K562 (cell line): ENCODE data around the gene TTLL10. TPM values are rescaled to one million over a fixed set of nuclear protein-coding genes. Genes with fewer than 3 reads are reported as not detected.

ENCODE experiments used
- ATAC-seq: fragments of 200-7000 bp; cut with Tn5 transposase; 3 replicates; pipeline ENCODE4 v1.9.1; 2020; ENCODE audit warnings: moderate library complexity
- BruUV-seq: library from RNA; stranded (reverse); fragments of 400-500 nt; replicated peaks from 2 replicates; lab custom pipeline; 2021; lab: Mats Ljungman, UMichigan
- CTCF ChIA-PET: fragments of 300-600 bp; formaldehyde crosslinking; extraction: SDS; loops from one replicate; lab custom pipeline; 2021; ENCODE audit warnings: low intra/inter-chr PET ratio; lab: Yijun Ruan, JAX
- POLR2A ChIA-PET: fragments of 300-600, 350-650 bp; sonication (Branson Sonifier 250); formaldehyde crosslinking; extraction: SDS; loops from one replicate; lab custom pipeline; 2021; ENCODE audit warnings: antibody characterized with exemption, inconsistent platforms; lab: Yijun Ruan, JAX
- DNase-seq, 4 experiments: peaks; one replicate each; pipeline versions ENCODE4 v3.0.0 to v3.0.0-alpha.2; 2011 to 2018; ENCODE audit warnings: low spot score in 3 of 4, mixed read lengths in 3 of 4; ENCODE audit errors: extremely low read depth in 1 of 4
- FAIRE-seq: peaks from 2 replicates; lab custom pipeline; 2011; peaks lifted over from hg19 to GRCh38; lab: Jason Lieb, UNC
- H2AFZ ChIP-seq: 2 replicates; pipeline ENCODE4 v1.6.0; 2011; ENCODE audit warnings: low read depth, low read length, control low read depth, inconsistent platforms
- H3K27ac ChIP-seq: fragments of 200-600 bp; 3 replicates; pipeline ENCODE4 v1.8.0; 2011; ENCODE audit warnings: low read depth, mild to moderate bottlenecking, control low read depth, inconsistent platforms, low read length, moderate library complexity, mixed read lengths; ENCODE audit errors: extremely low read depth
- H3K27me3 ChIP-seq, 2 experiments: fragments of 300-600 bp in 1 of 2; 2 replicates in 1 of 2; 3 replicates in 1 of 2; pipeline versions ENCODE4 v1.6.0 to v1.8.0; 2011; ENCODE audit warnings: inconsistent platforms in 2 of 2, low read length in 2 of 2, mild to moderate bottlenecking in 1 of 2, mixed read lengths in 1 of 2, moderate library complexity in 1 of 2; ENCODE audit not compliant: control insufficient read depth in 2 of 2, insufficient read depth in 2 of 2
- H3K36me3 ChIP-seq: fragments of 300-600 bp; 3 replicates; pipeline ENCODE4 v1.8.0; 2011; ENCODE audit warnings: mild to moderate bottlenecking, low read length, inconsistent platforms; ENCODE audit not compliant: control insufficient read depth, insufficient read depth
- H3K4me1 ChIP-seq, 2 experiments: fragments of 200-600 bp in 1 of 2; replicated peaks in 1 of 2; 2 replicates in 1 of 2; 3 replicates in 1 of 2; pipeline versions ENCODE4 v1.5.1 to v1.8.0; 2011; ENCODE audit warnings: inconsistent platforms in 2 of 2, low read length in 2 of 2, mild to moderate bottlenecking in 1 of 2, mixed read lengths in 1 of 2, moderate library complexity in 1 of 2; ENCODE audit not compliant: control insufficient read depth in 2 of 2, insufficient read depth in 2 of 2
- H3K4me2 ChIP-seq: 2 replicates; pipeline ENCODE4 v1.6.1; 2011; ENCODE audit warnings: low read length, control low read depth, inconsistent platforms, mixed read lengths; ENCODE audit not compliant: insufficient read depth
- H3K4me3 ChIP-seq: fragments of 200-600 bp; sonication (generic), shearing (Covaris generic); 2 replicates; pipeline ENCODE4 v1.5.1; 2016; ENCODE audit warnings: control low read depth, inconsistent platforms
- H3K79me2 ChIP-seq: fragments of 200-600 bp; 3 replicates; pipeline ENCODE4 v1.8.0; 2011; ENCODE audit warnings: low read length, inconsistent platforms; ENCODE audit not compliant: control insufficient read depth, insufficient read depth
- H3K9ac ChIP-seq, 2 experiments: 2 replicates each; pipeline versions ENCODE4 v1.6.0 to v1.6.1; 2011; ENCODE audit warnings: low read depth in 2 of 2, low read length in 2 of 2, control low read depth in 1 of 2, inconsistent platforms in 1 of 2, mild to moderate bottlenecking in 1 of 2, mixed read lengths in 1 of 2; ENCODE audit not compliant: insufficient read depth in 1 of 2
- H3K9me1 ChIP-seq: one replicate; pipeline ENCODE4 v1.6.0; 2011; ENCODE audit warnings: inconsistent platforms, mild to moderate bottlenecking, low read length, moderate library complexity; ENCODE audit not compliant: control insufficient read depth, insufficient read depth
- H3K9me3 ChIP-seq: replicated peaks from 2 replicates; pipeline ENCODE4 v1.5.1; 2011; ENCODE audit warnings: low read depth, low read length, inconsistent platforms; ENCODE audit not compliant: control insufficient read depth, insufficient read depth
- H4K20me1 ChIP-seq: replicated peaks from 2 replicates; pipeline ENCODE4 v1.6.1; 2011; ENCODE audit warnings: low read length, inconsistent platforms, mixed read lengths; ENCODE audit not compliant: control insufficient read depth, insufficient read depth
- WGBS: fragments of 100-300 bp; shearing (Covaris generic); methylation state at CpG from one replicate; pipeline ENCODE4 v1.1.6; 2016; ENCODE audit warnings: low coverage, mixed read lengths; ENCODE audit not compliant: insufficient coverage; ENCODE audit errors: missing lambda C conversion rate; 5-methylcytosine and 5-hydroxymethylcytosine counted together
- in situ Hi-C: fragments of 300-500 bp; cut with MboI; formaldehyde crosslinking; loops from 4 replicates; pipeline ENCODE4 v1.15.0; 2018; ENCODE audit warnings: inconsistent platforms, mixed read lengths
- intact Hi-C: fragments of 100-400 bp; cut with micrococcal nuclease; formaldehyde crosslinking; loops from 2 replicates; pipeline ENCODE4 v1.14.2; 2022
- polyA plus RNA-seq, 8 experiments: library from polyadenylated mRNA; depleted of rRNA in 4 of 8; stranded (reverse) in 5 of 8; unstranded in 3 of 8; fragments of >200 nt; fragmentation: Nextera tagmentation in 2 of 8; fragmentation: Illumina TruSeq in 1 of 8; extraction: Ambion mirVana in 2 of 8; extraction: Trizol in 1 of 8; gene quantifications; 2 replicates each; pipeline versions ENCODE4 v1.2.1 to v1.2.3, GENCODE V29; 2011 to 2014; ENCODE audit warnings: inconsistent platforms in 1 of 8, missing spikeins in 1 of 8
- total RNA-seq, 7 experiments: library from RNA; depleted of rRNA in 6 of 7; stranded (reverse); fragments of >200 nt in 6 of 7; fragmentation: Illumina TruSeq in 2 of 7; extraction: Trizol in 2 of 7; gene quantifications; 2 replicates each; pipeline versions ENCODE4 v1.2.1 to v1.2.3, GENCODE V29; 2011 to 2021; ENCODE audit warnings: low replicate concordance in 1 of 7
- TF ChIP-seq, protein P1 (sequence below): fragments of 250-450 bp; sonication (Bioruptor Pico); IDR thresholded peaks from 2 replicates; pipeline ENCODE4 v1.4.0; 2020; ENCODE audit warnings: borderline replicate concordance

TTLL10 gene
- total and polyA plus RNA-seq, 9 of the 15 experiments (the other 6 are each of a cell fraction or from before 2014, with no cell fraction given) = not detected

DNA sequence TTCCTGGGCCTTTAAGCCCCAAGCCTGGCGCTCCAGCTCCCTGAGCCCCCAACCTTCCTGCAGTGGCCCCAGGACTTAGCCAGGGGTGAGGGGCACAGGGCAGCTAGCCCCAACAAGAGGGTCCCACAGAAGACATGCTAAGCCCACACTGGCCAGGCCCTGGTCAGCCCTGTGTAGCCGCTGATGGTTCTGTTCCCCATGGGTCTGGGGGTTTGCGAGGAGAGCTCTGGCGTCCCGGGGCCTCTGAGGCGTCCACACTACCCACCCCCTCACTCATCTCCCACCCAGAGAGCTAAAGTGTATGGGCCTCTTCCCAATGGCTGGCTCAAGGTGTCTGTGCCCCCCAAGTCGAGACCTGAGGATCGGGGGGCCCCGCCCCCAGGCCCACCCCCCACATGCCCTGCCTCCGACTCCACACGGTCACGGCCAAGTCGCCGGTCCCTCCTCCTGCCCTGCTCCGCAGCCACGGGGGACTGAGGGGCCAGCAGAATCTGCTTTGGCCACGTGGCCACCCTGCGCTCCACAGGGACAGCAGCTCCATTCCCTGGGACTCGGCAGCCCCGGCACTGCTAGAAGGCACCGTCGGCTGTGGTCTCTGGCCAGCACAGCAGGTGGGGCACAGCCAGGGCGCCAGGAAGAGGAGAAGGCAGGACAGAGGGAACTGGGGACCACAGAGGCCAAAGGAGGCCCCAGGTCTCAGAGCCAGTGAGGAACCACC is 24.9 kb downstream of the TTLL10 start:
- H3K4me1 ChIP-seq = peaks cover 0 to 62% of the 10 kb centered on the region in 2 experiments; a peak in 3 of 5 replicates
- in situ Hi-C loops = no loop called here
- no peaks in the 10 kb centered on the region for H3K9me1 ChIP-seq
- peak overlapping the region in 1 of 2 experiments; percentile 67; a peak in 2 of 4 replicates for H3K9ac ChIP-seq
- ChIA-PET POLR2A (interaction anchor here (0.7 to 1.5 kb wide), 4 partner anchors 9 to 18 kb away, joined by 3 to 5 read pairs (median 4); no protein-coding TSS in a partner anchor), CTCF (no interaction called here)
- no peaks in the 10 kb centered on the region; a peak in 1 of 5 replicates for H3K27me3 ChIP-seq
- DNase-seq = peak in 1 of 4 experiments; percentile 17
- FAIRE-seq = no peak
- no TSS peak for BruUV-seq
- peaks cover 6% of the 10 kb centered on the region; the same call in 1 of the 2 replicates for H3K9me3 ChIP-seq
- 38% methylated on average over 14 of the region's 23 CpGs for WGBS
- intact Hi-C loops = no loop called here
- no peaks in the 10 kb centered on the region for H3K79me2 ChIP-seq
- H3K27ac ChIP-seq = no peak overlapping the region
- H2AFZ ChIP-seq = no peak overlapping the region
- H3K36me3 ChIP-seq = no peaks in the 10 kb centered on the region
- H4K20me1 ChIP-seq = no peaks in the 10 kb centered on the region
- ATAC-seq = no peak
- no peak overlapping the region for H3K4me2 ChIP-seq
- H3K4me3 ChIP-seq = no peak overlapping the region
- TF ChIP-seq, protein P1, sequence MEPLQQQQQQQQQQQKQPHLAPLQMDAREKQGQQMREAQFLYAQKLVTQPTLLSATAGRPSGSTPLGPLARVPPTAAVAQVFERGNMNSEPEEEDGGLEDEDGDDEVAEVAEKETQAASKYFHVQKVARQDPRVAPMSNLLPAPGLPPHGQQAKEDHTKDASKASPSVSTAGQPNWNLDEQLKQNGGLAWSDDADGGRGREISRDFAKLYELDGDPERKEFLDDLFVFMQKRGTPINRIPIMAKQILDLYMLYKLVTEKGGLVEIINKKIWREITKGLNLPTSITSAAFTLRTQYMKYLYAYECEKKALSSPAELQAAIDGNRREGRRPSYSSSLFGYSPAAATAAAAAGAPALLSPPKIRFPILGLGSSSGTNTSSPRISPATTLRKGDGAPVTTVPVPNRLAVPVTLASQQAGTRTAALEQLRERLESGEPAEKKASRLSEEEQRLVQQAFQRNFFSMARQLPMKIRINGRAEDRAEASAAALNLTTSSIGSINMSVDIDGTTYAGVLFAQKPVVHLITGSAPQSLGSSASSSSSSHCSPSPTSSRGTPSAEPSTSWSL = no peak
